ENCODE measurements around the gene FAM222B. TPM values are rescaled to one million over a fixed set of nuclear protein-coding genes. Genes with fewer than 3 reads are reported as not detected.
A peak's percentile ranks its signal among the peaks of the same experiment; 100 is the strongest.

The FAM222B gene
- total and polyA plus RNA-seq, 11 donors, result 9.2 to 33.2 (median 16.7) TPM

DNA sequence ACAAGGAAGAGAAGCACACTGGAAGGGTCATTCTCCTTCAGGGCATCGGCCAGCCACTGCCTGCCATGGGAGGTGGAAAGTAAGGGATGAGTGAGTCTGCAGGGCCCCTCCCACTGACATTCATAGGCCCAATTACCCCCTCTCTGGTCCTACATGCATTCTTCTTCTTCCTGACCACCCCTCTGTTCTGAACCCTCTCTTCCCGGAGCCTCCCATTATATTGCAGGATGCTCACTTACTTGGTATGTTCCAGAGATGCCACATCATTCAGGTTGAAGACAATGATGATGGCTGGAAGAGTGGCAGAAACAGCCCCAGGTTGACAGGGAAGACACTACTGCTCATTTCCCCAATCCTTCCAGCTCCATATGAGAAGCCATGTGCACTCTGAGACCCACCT is 127.4 kb downstream of the FAM222B start:
- no peaks in the 10 kb centered on the region for H3K9me3 ChIP-seq
- 95 to 98% (median 96%) methylated on average over 2 of the region's 2 CpGs for WGBS, 4 donors
- no peak for DNase-seq
- H3K4me3 ChIP-seq, result no peak overlapping the region
- TF ChIP-seq POLR2A (IDR thresholded peaks at IDR 0.05), result no peak
- TF ChIP-seq, protein P1, sequence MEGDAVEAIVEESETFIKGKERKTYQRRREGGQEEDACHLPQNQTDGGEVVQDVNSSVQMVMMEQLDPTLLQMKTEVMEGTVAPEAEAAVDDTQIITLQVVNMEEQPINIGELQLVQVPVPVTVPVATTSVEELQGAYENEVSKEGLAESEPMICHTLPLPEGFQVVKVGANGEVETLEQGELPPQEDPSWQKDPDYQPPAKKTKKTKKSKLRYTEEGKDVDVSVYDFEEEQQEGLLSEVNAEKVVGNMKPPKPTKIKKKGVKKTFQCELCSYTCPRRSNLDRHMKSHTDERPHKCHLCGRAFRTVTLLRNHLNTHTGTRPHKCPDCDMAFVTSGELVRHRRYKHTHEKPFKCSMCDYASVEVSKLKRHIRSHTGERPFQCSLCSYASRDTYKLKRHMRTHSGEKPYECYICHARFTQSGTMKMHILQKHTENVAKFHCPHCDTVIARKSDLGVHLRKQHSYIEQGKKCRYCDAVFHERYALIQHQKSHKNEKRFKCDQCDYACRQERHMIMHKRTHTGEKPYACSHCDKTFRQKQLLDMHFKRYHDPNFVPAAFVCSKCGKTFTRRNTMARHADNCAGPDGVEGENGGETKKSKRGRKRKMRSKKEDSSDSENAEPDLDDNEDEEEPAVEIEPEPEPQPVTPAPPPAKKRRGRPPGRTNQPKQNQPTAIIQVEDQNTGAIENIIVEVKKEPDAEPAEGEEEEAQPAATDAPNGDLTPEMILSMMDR (IDR thresholded peaks at IDR 0.05), result no peak
- peaks cover 0 to 18% (median 0%) of the 10 kb centered on the region in 9 donors for H3K27me3 ChIP-seq
- peaks cover 0 to 20% (median 11%) of the 10 kb centered on the region in 9 donors for H3K36me3 ChIP-seq
- no peak overlapping the region for H3K27ac ChIP-seq
- peaks cover 0 to 56% (median 31%) of the 10 kb centered on the region in 12 donors for H3K4me1 ChIP-seq
- no peak for ATAC-seq
- intact Hi-C loops (cut with DNase I), result loop anchor here in 2 of 10 donors (5.0 to 10.0 kb wide), 2 partner anchors 50 to 68 kb away; partner anchors contain the start of genes BLTP2 (in 1 of the 2), SDF2 (in 1 of the 2) and SUPT6H (in 1 of the 2)

DNA sequence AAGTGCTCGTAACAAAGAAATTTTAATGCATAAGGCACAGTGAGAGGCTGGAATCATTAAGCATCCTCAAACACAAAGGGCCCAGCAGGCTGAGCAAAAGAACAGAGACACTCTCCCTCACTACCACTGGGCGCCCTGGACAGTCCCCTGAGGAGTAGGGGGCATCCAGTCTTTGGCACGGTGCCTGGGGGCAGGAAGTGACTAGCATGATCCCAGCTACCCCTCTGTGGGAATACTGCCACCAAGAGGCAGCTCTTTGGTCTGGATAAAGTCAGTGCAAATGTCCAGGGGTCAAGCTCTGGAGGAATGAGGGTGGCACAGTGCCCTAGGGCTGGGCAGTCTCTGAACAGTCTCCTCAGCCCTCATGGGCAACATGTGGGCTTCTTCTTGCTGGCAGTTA is 128.3 kb downstream of the FAM222B start:
- no peaks in the 10 kb centered on the region for H3K9me3 ChIP-seq
- 92 to 100% (median 95%) methylated on average over 3 of the region's 3 CpGs for WGBS, 4 donors
- H3K4me3 ChIP-seq, result no peak overlapping the region
- H3K4me1 ChIP-seq, result peaks cover 0 to 60% (median 30%) of the 10 kb centered on the region in 12 donors
- peaks cover 0 to 18% (median 0%) of the 10 kb centered on the region in 9 donors for H3K27me3 ChIP-seq
- H3K27ac ChIP-seq, result no peak overlapping the region
- intact Hi-C loops (cut with DNase I), result loop anchor here in 3 of 10 donors (5.0 to 10.0 kb wide), 3 partner anchors 49 to 67 kb away; partner anchors contain the start of genes SDF2 (in 2 of the 3), SUPT6H (in 2 of the 3) and BLTP2 (in 1 of the 3)
- peaks cover 0 to 20% (median 11%) of the 10 kb centered on the region in 9 donors for H3K36me3 ChIP-seq
- ATAC-seq (no peak), DNase-seq (peak in 2 of 5 donors; percentile 32 to 54)
- TF ChIP-seq, protein P1 (IDR thresholded peaks at IDR 0.05), result no peak
- TF ChIP-seq POLR2A (IDR thresholded peaks at IDR 0.05), result no peak

DNA sequence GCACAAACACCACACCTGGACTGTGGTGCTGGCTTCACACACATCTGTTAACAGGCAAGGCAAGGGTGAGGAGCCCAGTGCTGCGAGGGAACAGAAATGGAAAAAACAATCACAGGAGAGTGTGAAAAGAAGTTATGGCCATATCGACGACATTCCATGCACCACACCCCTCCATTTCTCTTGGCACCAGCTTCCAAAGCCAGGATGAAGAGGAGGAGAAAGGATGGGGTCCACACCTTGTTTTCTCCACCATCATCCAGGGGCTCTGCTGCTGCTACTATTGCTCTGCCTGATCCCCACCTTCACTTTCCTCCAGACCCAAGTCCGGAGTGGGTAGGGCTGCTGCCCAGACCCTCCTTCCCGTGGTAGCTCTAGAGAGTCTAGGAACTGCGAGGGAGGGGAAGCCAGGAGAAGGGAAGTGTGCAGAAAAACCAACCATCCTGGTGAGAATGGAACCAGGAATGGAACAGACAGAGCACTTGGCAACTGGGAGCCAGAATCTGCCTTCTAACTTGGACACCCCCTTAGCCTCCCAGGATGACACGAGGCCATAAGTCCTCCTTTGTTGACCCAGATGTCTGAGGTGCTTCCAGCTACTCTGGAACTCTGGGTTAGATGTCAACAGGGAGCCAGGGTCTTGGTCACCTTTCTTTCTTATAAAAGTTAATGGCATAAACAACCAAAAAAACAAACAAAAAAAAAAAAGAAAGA is 129.7 kb downstream of the FAM222B start:
- ATAC-seq (no peak), DNase-seq (peak in 2 of 5 donors; percentile 10 to 16)
- Histone ChIP-seq H3K27me3 (peaks cover 0 to 15% (median 0%) of the 10 kb centered on the region in 9 donors), H3K27ac (peak overlapping the region in 8 of 12 donors; percentile 77 to 95 (median 93)), H3K4me3 (no peak overlapping the region), H3K36me3 (peaks cover 0 to 20% (median 11%) of the 10 kb centered on the region in 9 donors), H3K9me3 (no peaks in the 10 kb centered on the region), H3K4me1 (peaks cover 0 to 46% (median 21%) of the 10 kb centered on the region in 12 donors)
- TF ChIP-seq, protein P1 (IDR thresholded peaks at IDR 0.05), result no peak
- no peak for TF ChIP-seq POLR2A (IDR thresholded peaks at IDR 0.05)
- 73 to 85% (median 81%) methylated on average over 7 of the region's 7 CpGs for WGBS, 4 donors
- intact Hi-C loops (cut with DNase I), result loop anchor here in 3 of 10 donors (5.0 to 10.0 kb wide), 3 partner anchors 48 to 66 kb away; partner anchors contain the start of genes SDF2 (in 2 of the 3), SUPT6H (in 2 of the 3) and BLTP2 (in 1 of the 3)

All from heart left ventricle (tissue), 16 donors.